ENCODE measurements around the gene CISD1. TPM values are rescaled to one million over a fixed set of nuclear protein-coding genes. Genes with fewer than 3 reads are reported as not detected.
"Not testable (repeated sequence)": the region's sequence is repeated elsewhere in the genome, so short reads cannot be mapped to it uniquely, and the experiment has no call there.

The CISD1 gene
- total RNA-seq, 1 donor from 2014 or later: 24.5 TPM

DNA sequence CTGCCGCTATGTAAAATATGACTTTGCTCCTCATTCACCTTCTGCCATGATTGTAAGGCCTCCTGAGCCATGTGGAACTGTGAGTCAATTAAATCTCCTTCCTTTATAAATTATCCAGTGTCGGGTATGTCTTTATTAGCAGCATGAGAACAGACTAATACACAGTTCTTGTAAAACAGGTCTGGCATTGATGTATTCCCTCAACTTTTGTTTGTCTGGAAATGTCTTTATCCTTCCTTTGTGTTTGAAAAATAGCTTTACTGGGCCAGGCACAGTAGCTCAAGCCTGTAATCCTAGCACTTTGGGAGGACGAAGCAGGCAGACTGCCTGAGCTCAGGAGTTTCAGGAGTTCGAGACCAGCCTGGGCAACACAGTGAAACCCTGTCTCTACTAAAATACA is 15.8 kb upstream of the CISD1 start:
- Histone ChIP-seq H3K27me3 (ENCODE audit: low read depth) (no peaks in the 10 kb centered on the region), H3K27ac (no peak overlapping the region), H3K36me3 (no peaks in the 10 kb centered on the region), H3K4me1 (no peaks in the 10 kb centered on the region), H3K4me3 (no peak overlapping the region), H3K9me3 (no peaks in the 10 kb centered on the region)
- ATAC-seq (no peak), DNase-seq (no peak)
- TF ChIP-seq CTCF (IDR thresholded peaks at IDR 0.05): no peak
- intact Hi-C loops (cut with DNase I): no loop called here

DNA sequence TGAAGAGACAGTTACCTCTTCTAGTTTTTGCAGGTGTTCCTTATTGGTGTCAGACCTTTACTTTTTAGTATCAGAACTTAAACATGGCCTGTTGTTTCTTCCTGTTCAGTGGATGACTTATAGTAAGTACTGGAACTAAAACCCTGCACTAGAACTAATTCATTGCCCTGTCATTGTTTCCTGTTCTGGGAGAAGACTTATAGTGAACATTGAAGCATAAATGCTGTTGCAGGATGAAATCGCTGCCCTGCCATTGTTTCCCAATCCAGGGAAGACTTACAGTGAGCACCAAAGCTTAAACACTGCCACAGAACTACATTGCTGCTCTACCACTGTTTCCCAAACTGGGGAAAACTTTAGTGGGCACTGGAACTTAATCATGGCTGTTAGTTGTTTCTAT is 14.3 kb upstream of the CISD1 start:
- no peak for DNase-seq
- intact Hi-C loops (cut with DNase I): no loop called here
- Histone ChIP-seq H3K4me1 (no peaks in the 10 kb centered on the region), H3K36me3 (no peaks in the 10 kb centered on the region), H3K9me3 (no peaks in the 10 kb centered on the region), H3K4me3 (no peak overlapping the region), H3K27me3 (ENCODE audit: low read depth) (no peaks in the 10 kb centered on the region), H3K27ac (no peak overlapping the region)
- no peak for TF ChIP-seq CTCF (IDR thresholded peaks at IDR 0.05)
- ATAC-seq: no peak

- H3K4me1 ChIP-seq; H3K36me3 ChIP-seq; ATAC-seq; H3K27ac ChIP-seq; H3K9me3 ChIP-seq; DNase-seq; H3K27me3 ChIP-seq (ENCODE audit: low read depth); intact Hi-C loops (cut with DNase I); H3K4me3 ChIP-seq: not testable (repeated sequence)
Observed at GRCh38 chr10:58256013-58256780, 12.8 kb upstream of the CISD1 start.

- Histone ChIP-seq H3K27me3 (ENCODE audit: low read depth) (no peaks in the 10 kb centered on the region), H3K36me3 (no peaks in the 10 kb centered on the region), H3K4me1 (no peaks in the 10 kb centered on the region), H3K27ac (no peak overlapping the region), H3K4me3 (no peak overlapping the region), H3K9me3 (no peaks in the 10 kb centered on the region)
- DNase-seq (no peak), ATAC-seq (no peak)
- intact Hi-C loops (cut with DNase I): no loop called here
- no peak for TF ChIP-seq CTCF (IDR thresholded peaks at IDR 0.05)
Observed at GRCh38 chr10:58258977-58259692, 9.8 kb upstream of the CISD1 start.

DNA sequence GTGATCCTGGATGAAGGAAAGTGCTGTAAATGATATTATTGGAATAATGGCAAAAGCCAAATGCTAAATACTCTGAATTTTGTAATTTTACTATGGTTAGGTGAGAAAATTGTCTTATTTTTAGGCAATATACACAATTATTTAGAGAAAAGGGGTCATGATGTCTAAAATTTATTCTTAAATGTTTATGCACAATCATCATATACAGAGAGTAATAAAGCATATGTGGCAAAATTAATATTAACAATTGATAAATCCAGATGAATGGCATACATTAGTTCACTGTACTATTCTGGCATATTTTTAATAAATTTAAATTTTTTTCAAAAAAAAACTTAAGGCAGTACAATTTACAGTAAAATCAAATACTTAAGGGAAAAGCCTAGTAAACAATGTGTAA is 8.6 kb upstream of the CISD1 start:
- Histone ChIP-seq H3K4me1 (peaks cover 9% of the 10 kb centered on the region), H3K36me3 (no peaks in the 10 kb centered on the region), H3K4me3 (no peak overlapping the region), H3K9me3 (no peaks in the 10 kb centered on the region), H3K27ac (no peak overlapping the region), H3K27me3 (ENCODE audit: low read depth) (no peaks in the 10 kb centered on the region)
- intact Hi-C loops (cut with DNase I): no loop called here
- TF ChIP-seq CTCF (IDR thresholded peaks at IDR 0.05): no peak
- no peak for DNase-seq
- no peak for ATAC-seq

DNA sequence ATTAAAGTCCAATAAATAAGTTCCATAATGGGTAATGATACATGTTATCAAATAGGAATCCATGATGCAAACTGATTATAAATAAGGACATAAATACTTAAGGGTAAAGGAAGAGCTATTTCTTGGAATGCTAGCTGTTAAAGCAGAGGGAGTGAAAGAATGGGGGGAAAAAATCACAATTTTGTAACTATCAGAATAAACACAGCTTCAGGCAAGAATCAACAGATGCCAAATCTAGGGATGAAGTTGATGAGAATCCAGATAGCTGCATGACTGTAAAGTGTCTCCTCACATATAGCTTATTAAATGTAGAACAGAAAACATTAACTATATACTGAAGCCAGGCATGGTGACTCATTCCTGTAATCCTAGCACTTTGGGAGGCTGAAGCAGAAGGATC is 6.2 kb upstream of the CISD1 start:
- no peak for ATAC-seq
- no peaks in the 10 kb centered on the region for H3K27me3 ChIP-seq (ENCODE audit: low read depth)
- intact Hi-C loops (cut with DNase I): no loop called here
- H3K4me3 ChIP-seq: no peak overlapping the region
- H3K36me3 ChIP-seq: no peaks in the 10 kb centered on the region
- no peak for DNase-seq
- H3K9me3 ChIP-seq: no peaks in the 10 kb centered on the region
- H3K4me1 ChIP-seq: peaks cover 21% of the 10 kb centered on the region
- H3K27ac ChIP-seq: no peak overlapping the region
- TF ChIP-seq CTCF (IDR thresholded peaks at IDR 0.05): no peak

Measured in lower lobe of right lung (tissue), 2 donors.